GM18507 (cell line): ENCODE results near the gene TMC3.
"Not testable (repeated sequence)": the region's sequence is repeated elsewhere in the genome, so short reads cannot be mapped to it uniquely, and the experiment has no call there.

ENCODE experiments used
- DNase-seq: peaks from one replicate; pipeline ENCODE4 v3.0.0; 2011; ENCODE audit warnings: low read depth; ENCODE audit not compliant: insufficient read length; ENCODE audit errors: extremely low spot score
- FAIRE-seq: peaks from 2 replicates; lab custom pipeline; 2011; peaks lifted over from hg19 to GRCh38; lab: Jason Lieb, UNC

TMC3 gene

GRCh38 chr15:81373775-81374395 lies at the start of gene TMC3:
Gene TMC3, minus strand, starts transcription at chr15:81374213. Its CDS starts 136 bp downstream, at chr15:81374077.
- no peak for DNase-seq
- no peak for FAIRE-seq

DNA sequence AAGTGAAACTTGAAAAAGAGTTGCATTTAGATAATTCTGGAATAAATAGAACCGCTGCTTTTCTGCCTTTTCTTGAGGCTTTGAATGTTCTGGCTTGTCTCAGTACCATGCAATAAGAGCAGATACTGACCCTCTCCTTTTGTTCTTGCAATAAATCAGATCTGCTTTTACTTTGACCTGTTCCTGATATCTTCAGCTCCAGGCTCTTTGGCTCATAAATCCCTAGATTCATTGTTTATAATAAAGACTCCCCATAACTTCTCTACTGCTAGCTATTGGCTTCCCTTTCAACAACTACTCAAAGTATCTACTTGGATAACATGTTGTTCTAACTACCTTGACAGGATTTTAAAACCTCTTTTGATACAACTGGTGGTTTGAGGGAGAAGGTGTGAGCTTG lies 47.4 kb upstream of the TMC3 start:
- FAIRE-seq (no peak), DNase-seq (no peak)

- DNase-seq, result no peak
- FAIRE-seq, result no peak
These were observed 45.4 kb upstream of the TMC3 start for GRCh38 chr15:81419332-81419943.

GRCh38 chr15:81418891-81419290 lies 44.9 kb upstream of the TMC3 start:
- no peak for FAIRE-seq
- no peak for DNase-seq

DNA sequence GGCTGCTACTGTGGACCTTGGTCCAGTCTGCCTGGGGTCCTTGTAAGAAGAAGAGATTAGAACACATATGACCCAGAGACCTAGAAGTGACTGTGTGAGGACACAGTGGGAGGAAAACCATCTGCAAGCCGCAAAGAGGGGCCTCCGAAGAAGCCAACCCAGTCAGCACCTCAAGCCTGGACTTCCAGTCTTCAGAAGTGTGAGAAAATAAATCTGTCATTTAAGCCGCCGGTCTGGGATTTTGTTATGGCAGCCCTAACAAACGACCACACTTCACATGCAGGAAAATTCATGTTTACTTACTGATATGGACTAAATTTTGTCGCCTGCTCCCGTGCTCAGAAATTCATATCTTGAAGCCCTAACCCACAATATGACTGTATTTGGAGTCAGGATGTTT lies 44.4 kb upstream of the TMC3 start:
- FAIRE-seq (no peak), DNase-seq (no peak)

DNA sequence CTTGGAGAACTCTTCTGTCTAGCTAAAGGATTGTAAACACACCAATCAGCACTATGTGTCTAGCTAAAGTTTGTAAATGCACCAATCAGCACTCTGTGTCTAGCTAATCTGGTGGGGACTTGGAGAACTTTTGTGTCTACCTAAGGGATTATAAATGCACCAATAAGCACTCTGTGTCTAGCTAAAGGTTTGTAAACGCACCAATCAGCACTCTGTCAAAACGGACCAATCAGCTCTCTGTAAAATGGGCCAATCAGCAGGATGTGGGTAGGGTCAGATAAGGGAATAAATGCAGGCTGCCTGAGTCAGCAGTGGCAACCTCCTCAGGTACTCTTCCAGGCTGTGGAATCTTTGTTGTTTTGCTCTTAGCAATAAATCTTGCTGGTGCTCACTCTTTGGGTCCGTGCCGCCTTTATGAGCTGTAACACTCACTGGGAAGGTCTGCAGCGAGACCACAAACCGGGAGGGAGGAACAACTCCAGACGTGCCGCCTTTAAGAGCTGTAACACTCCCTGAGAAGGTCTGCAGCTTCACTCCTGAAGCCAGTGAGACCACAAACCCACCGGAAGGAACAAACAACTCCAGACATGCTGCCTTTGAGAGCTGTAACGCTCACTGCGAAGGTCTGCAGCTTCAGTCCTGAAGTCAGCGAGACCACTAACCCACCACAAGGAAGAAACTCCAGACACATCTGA lies 40.4 kb upstream of the TMC3 start:
- DNase-seq, FAIRE-seq: not testable (repeated sequence)

DNA sequence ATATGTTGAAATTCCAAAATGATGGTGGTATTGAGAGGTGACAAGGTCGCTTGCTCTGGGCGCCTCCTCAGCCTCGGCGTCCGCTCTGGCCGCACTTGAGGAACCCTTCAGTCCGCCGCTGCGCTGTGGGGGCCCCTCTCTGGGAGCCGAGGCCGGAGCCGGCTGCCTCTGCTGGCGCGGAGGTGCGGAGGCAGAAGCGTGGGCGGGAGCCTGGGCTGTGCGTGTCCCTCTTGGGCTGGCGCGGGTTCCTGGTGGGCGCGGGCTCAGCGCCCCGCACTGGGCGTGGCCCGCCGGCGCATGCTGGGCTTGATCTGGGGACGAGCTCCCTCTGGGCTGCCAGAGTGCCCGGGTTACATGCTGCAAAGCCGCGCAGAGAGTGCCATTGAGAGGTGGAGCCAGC lies 39.8 kb upstream of the TMC3 start:
- FAIRE-seq (no peak), DNase-seq (no peak)

DNA sequence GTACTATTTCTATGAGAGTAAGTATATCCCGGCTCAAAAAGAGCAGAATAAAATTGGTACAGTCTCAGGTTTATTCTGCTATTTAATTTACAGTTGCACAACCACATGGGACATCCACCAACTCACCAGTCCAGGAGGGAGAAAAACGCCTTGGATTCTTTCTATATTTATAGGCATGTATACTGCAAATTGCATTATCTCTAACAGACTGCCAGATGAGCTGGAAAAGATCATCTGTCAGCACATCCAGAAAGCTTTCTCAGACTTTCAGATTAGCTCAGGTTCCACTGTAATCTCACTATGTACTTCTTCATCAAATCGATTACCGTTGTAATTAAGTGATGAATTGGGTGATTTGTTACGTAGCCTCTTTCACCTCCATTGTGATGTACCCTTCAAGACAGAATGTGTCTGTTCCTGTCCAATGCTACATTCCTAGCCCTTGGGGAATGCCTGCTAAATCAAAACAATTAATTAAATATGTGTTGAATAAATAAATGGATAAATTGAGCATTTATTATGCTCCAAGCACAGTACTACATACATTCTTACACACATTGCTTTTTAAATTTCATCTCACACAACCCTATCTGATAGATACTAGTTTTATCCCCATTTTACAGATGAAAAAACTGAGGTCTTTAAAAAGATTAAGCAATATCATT lies 38.1 kb upstream of the TMC3 start:
- DNase-seq (no peak), FAIRE-seq (no peak)

- DNase-seq (no peak), FAIRE-seq (no peak)
These were observed 37.0 kb upstream of the TMC3 start for GRCh38 chr15:81411051-81411450.

- DNase-seq (peak; percentile 5), FAIRE-seq (no peak)
These were observed 36.3 kb upstream of the TMC3 start for GRCh38 chr15:81410318-81410753.

- no peak for DNase-seq
- no peak for FAIRE-seq
These were observed 33.7 kb upstream of the TMC3 start for GRCh38 chr15:81407718-81408117.

- no peak for FAIRE-seq
These were observed 33.2 kb upstream of the TMC3 start for GRCh38 chr15:81407176-81407575.

DNA sequence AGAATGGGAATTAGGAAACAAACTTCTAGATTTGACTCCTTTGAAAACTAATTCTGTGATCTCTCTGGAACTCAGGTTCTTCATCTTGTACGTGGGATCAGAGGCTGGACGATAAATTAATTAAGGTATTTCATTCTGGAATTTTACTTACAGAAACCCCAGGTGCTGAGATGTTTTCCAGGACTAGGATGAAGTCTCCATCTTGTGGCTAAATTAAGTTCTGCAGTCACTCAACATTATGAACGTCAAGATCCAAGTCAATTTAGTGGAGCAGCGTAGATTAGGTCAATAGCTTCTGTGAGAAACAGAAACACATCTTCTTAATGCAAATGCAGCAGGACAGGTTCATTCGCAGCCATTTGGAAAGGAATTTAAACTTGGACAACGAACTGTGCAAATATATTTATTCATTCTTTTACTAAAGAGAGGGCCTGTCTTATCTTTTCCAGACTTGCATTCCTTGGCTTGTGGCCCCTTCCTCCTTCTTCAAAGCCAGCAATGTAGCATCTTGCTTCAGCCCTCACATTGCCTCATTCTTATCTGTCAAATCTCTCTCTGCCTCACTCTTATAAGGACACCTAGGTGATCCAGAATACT lies 26.7 kb upstream of the TMC3 start:
- DNase-seq (peak; percentile 12), FAIRE-seq (peak; percentile 78)

More at GRCh38 chr15:81407176-81407575, 33.2 kb upstream of the TMC3 start:
- no peak for DNase-seq

DNA sequence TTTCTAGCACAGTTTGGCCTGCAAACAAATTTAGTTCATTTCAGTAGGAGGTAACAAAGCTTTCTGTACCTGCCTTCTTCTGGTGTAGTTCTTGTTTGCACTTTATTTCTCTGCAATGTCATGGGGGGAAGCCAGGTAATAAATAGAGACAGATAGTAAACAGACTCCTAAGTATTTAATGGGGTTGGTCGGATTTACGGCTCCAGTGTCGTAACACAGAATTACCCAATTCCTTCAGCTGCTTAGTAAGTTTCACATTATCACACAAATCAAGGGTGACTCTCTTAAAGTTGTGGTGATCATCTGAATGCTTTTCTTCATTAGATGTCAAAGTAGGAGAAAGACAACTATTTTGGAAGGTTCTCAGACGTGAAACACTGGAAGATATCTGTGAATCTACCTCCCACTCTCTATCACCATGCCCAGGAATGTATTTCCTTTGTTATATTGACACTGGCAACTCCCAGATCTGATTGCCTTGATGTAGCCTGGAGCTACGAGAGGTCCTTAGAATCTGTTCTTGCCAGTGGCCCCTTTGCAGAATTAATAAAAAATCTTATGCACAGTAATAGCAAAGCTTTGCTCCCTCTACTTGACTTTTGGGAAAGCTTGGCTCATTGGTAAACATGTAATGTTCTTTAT lies 25.0 kb upstream of the TMC3 start:
- DNase-seq (no peak), FAIRE-seq (no peak)

DNA sequence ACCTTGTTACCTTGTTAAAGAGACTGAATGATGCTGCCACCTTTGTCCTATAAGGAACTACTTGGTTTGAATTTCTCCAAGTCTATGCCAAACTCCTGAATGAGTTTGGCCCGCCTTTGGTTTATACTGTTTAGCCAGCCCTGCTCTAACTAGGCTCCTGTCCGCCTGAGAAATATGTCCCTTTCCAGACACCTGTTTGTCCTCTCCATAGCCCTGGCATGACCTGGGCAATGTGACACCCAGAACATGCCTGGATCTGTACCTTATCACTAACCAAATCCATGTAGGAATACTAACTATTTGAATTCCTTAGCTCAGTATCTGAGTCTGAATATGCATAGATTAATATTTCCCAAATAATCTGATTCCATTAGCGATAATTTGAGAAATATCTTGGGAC lies 24.4 kb upstream of the TMC3 start:
- no peak for FAIRE-seq
- DNase-seq, result no peak

DNA sequence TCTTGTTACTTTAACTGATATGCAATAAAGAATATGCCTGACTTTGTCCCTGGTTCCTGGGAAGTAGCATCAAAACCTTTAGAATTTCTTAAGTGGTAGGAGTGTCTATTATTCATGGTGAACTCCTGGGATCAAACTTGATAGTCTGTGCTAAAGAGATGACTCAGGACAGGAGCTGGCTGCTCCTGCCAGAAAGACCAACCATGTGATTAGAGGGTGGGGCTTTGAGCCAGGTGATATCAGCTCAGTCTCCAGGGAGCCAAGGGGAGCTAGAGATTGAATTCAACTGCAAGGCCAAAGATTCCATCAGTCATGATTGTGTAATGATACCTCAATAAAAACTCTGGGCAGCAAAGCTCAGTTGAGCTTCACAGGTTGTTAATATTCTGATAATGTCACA lies 20.6 kb upstream of the TMC3 start:
- FAIRE-seq (no peak), DNase-seq (no peak)

DNA sequence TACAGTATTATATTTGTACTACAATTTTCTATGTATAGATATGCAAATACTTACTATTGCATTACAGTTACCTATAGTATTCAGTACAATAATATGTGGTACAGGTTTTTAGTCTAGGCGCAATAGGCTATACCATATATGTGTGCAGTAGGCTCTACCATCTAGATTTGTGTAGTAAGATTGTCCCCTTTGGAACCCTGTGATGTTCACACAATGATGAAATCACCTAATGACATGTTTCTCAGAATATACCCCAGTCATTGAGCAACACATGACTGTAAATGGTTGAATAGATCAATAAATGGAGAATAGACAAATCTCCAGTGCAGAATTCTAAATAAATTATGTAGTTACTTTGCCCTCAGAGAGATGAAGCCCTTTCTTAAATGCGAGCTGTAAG lies 17.6 kb upstream of the TMC3 start:
- DNase-seq (no peak), FAIRE-seq (no peak)

DNA sequence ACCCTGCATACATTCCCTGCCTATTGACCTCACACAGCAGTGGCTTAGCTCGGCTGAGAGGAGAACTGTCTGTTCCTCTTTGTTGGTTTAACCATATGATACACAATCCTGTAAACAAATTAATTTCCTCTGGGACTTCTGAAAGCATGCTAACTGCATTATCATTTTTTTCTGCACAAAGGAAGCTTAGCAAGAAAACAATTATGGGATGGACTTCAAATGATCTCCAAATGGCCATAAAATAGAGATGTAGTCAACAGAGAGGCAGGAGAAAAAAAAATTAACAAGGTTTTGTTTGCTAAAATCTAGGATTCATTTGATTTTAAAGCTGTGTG lies 14.4 kb upstream of the TMC3 start:
- DNase-seq (no peak), FAIRE-seq (no peak)

GRCh38 chr15:81387621-81388435 lies 13.8 kb upstream of the TMC3 start:
- DNase-seq (no peak), FAIRE-seq (no peak)
